Measurements from ENCODE around the gene PLCB1.
"Not testable (repeated sequence)": the region's sequence is repeated elsewhere in the genome, so short reads cannot be mapped to it uniquely, and the experiment has no call there.

Gene PLCB1

DNA sequence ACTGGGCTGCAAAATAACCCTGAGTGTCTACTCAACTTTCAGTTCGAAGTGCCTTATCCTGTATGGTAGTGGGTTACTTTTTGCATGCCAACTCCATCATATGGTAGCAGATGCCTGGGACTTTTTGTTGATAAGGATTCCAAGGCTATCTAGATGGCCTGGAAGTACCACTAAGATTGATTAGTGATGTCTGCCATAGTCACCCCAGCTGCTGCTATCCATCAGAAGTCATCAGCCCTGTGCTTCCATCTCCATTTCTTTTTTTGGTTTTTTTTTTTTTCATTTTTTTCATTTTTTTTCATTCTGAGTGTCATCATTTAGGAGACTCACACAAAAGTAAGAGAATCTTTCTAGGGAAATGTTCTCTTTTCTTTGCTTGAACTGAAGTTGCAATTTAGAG lies 719.4 kb downstream of the PLCB1 start:
- Histone ChIP-seq H3K27me3 (ENCODE audit: control insufficient read depth in 2 of 2, insufficient read depth in 2 of 2, low read length in 2 of 2) (no peaks in the 10 kb centered on the region), H3K4me1 (ENCODE audit: control insufficient read depth in 2 of 2, insufficient read depth in 2 of 2, low read length in 2 of 2) (peaks cover 0 to 3% of the 10 kb centered on the region in 2 donors), H3K36me3 (ENCODE audit: control insufficient read depth in 2 of 2, insufficient read depth in 2 of 2, low read length in 2 of 2) (no peaks in the 10 kb centered on the region), H3K4me3 (ENCODE audit: low read length in 2 of 2) (no peak overlapping the region), H3K27ac (ENCODE audit: low read depth in 2 of 2, low read length in 2 of 2) (no peak overlapping the region), H3K9ac (ENCODE audit: low read depth in 1 of 2, low read length in 2 of 2) (no peak overlapping the region), H3K9me3 (ENCODE audit: control insufficient read depth in 2 of 2, low read length in 2 of 2) (no peaks in the 10 kb centered on the region)

DNA sequence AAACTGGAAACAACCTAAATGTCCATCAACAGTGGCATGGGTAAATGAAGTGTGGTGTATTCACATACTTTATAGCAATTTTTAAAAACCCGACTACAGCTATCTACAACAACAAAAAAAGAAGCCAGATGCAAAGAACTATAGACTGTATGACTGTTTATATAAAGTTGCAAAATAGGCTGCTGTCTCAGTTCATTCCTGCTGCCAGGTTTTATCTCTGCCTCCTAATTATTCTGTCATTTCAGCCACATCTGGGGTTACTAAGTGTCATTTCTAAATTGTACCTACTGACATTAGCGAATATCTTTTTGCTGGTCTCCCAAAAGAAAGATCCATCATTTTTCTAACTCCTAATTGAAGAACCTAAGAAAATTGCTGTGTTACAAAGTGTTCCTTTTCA lies 719.9 kb downstream of the PLCB1 start:
- H3K9ac ChIP-seq (ENCODE audit: low read depth in 1 of 2, low read length in 2 of 2); H3K27ac ChIP-seq (ENCODE audit: low read depth in 2 of 2, low read length in 2 of 2); H3K36me3 ChIP-seq (ENCODE audit: control insufficient read depth in 2 of 2, insufficient read depth in 2 of 2, low read length in 2 of 2); H3K27me3 ChIP-seq (ENCODE audit: control insufficient read depth in 2 of 2, insufficient read depth in 2 of 2, low read length in 2 of 2); H3K4me1 ChIP-seq (ENCODE audit: control insufficient read depth in 2 of 2, insufficient read depth in 2 of 2, low read length in 2 of 2); H3K9me3 ChIP-seq (ENCODE audit: control insufficient read depth in 2 of 2, low read length in 2 of 2); H3K4me3 ChIP-seq (ENCODE audit: low read length in 2 of 2): not testable (repeated sequence)

DNA sequence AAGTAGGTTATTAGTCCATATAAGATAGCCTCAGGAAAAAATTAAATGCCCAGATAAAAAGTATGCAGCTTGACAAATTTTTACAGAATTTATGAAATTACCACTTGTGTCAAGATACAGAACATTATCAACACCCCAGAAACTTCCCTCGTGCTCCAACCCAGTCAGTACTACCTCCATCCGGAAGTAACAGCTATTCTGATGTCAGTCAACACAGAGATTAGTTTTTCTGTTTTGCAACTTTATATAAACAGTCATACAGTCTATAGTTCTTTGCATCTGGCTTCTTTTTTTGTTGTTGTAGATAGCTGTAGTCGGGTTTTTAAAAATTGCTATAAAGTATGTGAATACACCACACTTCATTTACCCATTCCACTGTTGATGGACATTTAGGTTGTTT lies 721.1 kb downstream of the PLCB1 start:
- H3K27ac ChIP-seq (ENCODE audit: low read depth in 2 of 2, low read length in 2 of 2); H3K4me3 ChIP-seq (ENCODE audit: low read length in 2 of 2); H3K4me1 ChIP-seq (ENCODE audit: control insufficient read depth in 2 of 2, insufficient read depth in 2 of 2, low read length in 2 of 2); H3K9me3 ChIP-seq (ENCODE audit: control insufficient read depth in 2 of 2, low read length in 2 of 2); H3K27me3 ChIP-seq (ENCODE audit: control insufficient read depth in 2 of 2, insufficient read depth in 2 of 2, low read length in 2 of 2); H3K9ac ChIP-seq (ENCODE audit: low read depth in 1 of 2, low read length in 2 of 2); H3K36me3 ChIP-seq (ENCODE audit: control insufficient read depth in 2 of 2, insufficient read depth in 2 of 2, low read length in 2 of 2): not testable (repeated sequence)

DNA sequence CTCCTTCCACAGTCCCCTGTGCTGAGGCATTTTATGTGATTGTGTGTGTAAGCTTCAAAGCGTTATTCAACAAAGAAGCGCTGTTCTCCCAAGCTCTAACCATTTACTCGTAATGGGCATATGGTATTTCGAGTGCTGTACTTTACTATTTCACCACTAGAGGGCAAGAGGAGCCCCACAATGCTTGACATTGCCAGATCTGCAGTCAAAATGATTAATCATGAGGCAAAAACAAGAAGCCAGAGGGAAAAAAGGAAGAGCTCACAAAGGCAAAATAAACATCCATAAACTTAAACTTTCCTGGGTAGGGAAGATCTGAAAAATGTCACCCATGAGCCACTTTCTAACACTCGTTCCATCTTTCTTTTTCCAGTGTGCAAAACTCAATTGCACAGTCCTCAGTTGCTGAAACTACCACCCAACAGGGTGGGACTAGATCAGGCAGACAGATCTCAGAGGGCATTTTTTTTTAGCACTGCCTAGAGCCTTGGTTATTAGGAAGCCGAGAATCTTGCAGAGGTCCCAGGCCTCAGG lies 721.8 kb downstream of the PLCB1 start:
- no peak overlapping the region for H3K9ac ChIP-seq (ENCODE audit: low read depth in 1 of 2, low read length in 2 of 2)
- peaks cover 0 to 3% of the 10 kb centered on the region in 2 donors for H3K4me1 ChIP-seq (ENCODE audit: control insufficient read depth in 2 of 2, insufficient read depth in 2 of 2, low read length in 2 of 2)
- no peaks in the 10 kb centered on the region for H3K36me3 ChIP-seq (ENCODE audit: control insufficient read depth in 2 of 2, insufficient read depth in 2 of 2, low read length in 2 of 2)
- H3K27ac ChIP-seq (ENCODE audit: low read depth in 2 of 2, low read length in 2 of 2), result no peak overlapping the region
- no peaks in the 10 kb centered on the region for H3K9me3 ChIP-seq (ENCODE audit: control insufficient read depth in 2 of 2, low read length in 2 of 2)
- H3K27me3 ChIP-seq (ENCODE audit: control insufficient read depth in 2 of 2, insufficient read depth in 2 of 2, low read length in 2 of 2), result no peaks in the 10 kb centered on the region
- no peak overlapping the region for H3K4me3 ChIP-seq (ENCODE audit: low read length in 2 of 2)

DNA sequence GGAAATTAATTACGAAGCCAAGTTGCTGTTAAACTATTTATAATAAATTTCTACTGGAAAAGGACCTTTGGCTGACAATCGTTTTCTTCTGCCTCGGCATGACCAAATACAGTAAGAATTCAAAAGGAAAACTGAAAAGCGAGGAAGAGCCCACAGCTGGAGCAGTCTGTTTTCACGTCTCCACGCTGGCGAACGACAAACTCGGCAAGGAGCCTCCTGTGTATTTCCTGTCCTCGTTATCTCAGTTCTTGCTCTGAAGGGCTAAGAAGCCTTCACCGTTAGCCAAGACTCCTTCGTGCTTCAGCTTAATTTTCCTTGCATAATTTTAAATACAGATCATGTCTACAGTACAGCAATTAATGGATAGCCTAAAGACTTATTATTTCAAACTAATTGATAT lies 722.5 kb downstream of the PLCB1 start:
- no peak overlapping the region for H3K27ac ChIP-seq (ENCODE audit: low read depth in 2 of 2, low read length in 2 of 2)
- peaks cover 0 to 3% of the 10 kb centered on the region in 2 donors for H3K4me1 ChIP-seq (ENCODE audit: control insufficient read depth in 2 of 2, insufficient read depth in 2 of 2, low read length in 2 of 2)
- peak overlapping the region in 1 of 2 donors; percentile 12 for H3K4me3 ChIP-seq (ENCODE audit: low read length in 2 of 2)
- H3K9me3 ChIP-seq (ENCODE audit: control insufficient read depth in 2 of 2, low read length in 2 of 2), result no peaks in the 10 kb centered on the region
- no peaks in the 10 kb centered on the region for H3K36me3 ChIP-seq (ENCODE audit: control insufficient read depth in 2 of 2, insufficient read depth in 2 of 2, low read length in 2 of 2)
- no peaks in the 10 kb centered on the region for H3K27me3 ChIP-seq (ENCODE audit: control insufficient read depth in 2 of 2, insufficient read depth in 2 of 2, low read length in 2 of 2)
- no peak overlapping the region for H3K9ac ChIP-seq (ENCODE audit: low read depth in 1 of 2, low read length in 2 of 2)

DNA sequence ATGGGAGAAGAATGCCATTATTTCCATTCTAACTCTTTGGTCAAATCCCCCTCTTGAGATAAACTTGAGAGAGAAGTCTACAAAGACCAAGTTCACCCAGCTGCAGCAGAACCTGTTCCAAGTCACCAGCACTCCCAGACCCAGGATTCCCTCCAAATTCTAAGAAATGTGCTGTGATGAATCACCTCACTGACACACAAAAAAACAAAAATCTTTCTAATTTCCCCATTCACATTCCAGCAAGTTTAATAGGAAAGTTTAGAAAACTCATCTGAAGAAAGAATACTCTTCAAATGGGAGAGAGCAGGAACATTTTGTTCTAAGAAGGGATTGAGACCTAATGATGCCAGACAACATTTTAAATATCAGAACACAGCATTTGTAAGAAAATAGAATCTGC lies 723.2 kb downstream of the PLCB1 start:
- H3K4me1 ChIP-seq (ENCODE audit: control insufficient read depth in 2 of 2, insufficient read depth in 2 of 2, low read length in 2 of 2), result peaks cover 0 to 3% of the 10 kb centered on the region in 2 donors

DNA sequence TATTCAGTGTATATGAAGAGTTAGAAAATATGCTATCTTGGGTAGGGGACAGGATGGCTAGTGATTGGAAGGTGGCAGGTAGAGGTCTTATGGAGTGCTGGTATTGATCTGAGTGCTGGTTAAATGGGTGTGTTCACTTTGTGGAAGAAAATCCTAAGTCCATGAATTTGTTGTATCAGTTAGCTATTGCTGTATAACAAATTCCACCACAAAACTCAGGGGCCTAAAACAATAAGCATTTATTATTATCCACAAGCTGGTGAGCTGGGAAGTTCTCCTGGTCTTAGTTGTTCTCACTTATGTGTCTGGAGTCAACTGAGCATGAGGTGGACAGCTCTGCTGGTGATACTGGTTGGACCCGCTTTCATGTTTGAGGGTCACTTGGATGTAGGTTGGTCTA lies 724.6 kb downstream of the PLCB1 start:
- no peaks in the 10 kb centered on the region for H3K27me3 ChIP-seq (ENCODE audit: control insufficient read depth in 2 of 2, insufficient read depth in 2 of 2, low read length in 2 of 2)
- peaks cover 0 to 3% of the 10 kb centered on the region in 2 donors for H3K4me1 ChIP-seq (ENCODE audit: control insufficient read depth in 2 of 2, insufficient read depth in 2 of 2, low read length in 2 of 2)
- H3K27ac ChIP-seq (ENCODE audit: low read depth in 2 of 2, low read length in 2 of 2), result no peak overlapping the region
- H3K36me3 ChIP-seq (ENCODE audit: control insufficient read depth in 2 of 2, insufficient read depth in 2 of 2, low read length in 2 of 2), result no peaks in the 10 kb centered on the region
- H3K9me3 ChIP-seq (ENCODE audit: control insufficient read depth in 2 of 2, low read length in 2 of 2), result no peaks in the 10 kb centered on the region
- no peak overlapping the region for H3K4me3 ChIP-seq (ENCODE audit: low read length in 2 of 2)
- no peak overlapping the region for H3K9ac ChIP-seq (ENCODE audit: low read depth in 1 of 2, low read length in 2 of 2)

More for the DNA sequence above, 723.2 kb downstream of the PLCB1 start:
- Histone ChIP-seq H3K27ac (ENCODE audit: low read depth in 2 of 2, low read length in 2 of 2) (no peak overlapping the region), H3K9ac (ENCODE audit: low read depth in 1 of 2, low read length in 2 of 2) (no peak overlapping the region), H3K4me3 (ENCODE audit: low read length in 2 of 2) (no peak overlapping the region), H3K9me3 (ENCODE audit: control insufficient read depth in 2 of 2, low read length in 2 of 2) (no peaks in the 10 kb centered on the region), H3K27me3 (ENCODE audit: control insufficient read depth in 2 of 2, insufficient read depth in 2 of 2, low read length in 2 of 2) (no peaks in the 10 kb centered on the region), H3K36me3 (ENCODE audit: control insufficient read depth in 2 of 2, insufficient read depth in 2 of 2, low read length in 2 of 2) (no peaks in the 10 kb centered on the region)

DNA sequence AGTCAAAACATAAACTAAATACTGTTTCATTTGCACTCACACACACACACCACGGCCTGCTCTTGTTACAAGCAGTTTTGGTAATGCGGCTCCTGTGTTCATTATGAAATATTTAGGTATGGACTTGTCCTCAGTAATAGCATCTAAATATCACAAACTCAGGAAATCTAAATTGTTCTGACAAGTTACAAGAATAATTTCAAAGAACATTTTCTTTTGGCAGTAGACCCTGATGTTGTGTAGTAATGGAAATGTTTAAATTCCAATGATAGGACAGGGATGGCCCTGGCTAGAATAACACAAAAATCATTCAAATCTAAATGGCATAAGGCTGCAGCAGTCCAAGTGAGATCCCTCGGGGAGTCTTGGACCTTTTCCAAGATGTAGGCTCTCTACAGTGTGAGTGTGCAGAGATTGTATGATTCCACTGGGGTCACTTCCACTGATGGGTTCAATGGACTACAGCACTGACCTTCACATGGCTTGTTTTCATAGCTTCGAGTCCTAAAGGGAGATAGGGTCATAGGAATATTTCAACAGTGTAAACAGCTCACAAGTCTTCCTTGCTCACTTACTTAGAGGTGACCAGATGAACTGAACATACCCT lies 726.2 kb downstream of the PLCB1 start:
- Histone ChIP-seq H3K4me1 (ENCODE audit: control insufficient read depth in 2 of 2, insufficient read depth in 2 of 2, low read length in 2 of 2) (peaks cover 0 to 3% of the 10 kb centered on the region in 2 donors), H3K9me3 (ENCODE audit: control insufficient read depth in 2 of 2, low read length in 2 of 2) (no peaks in the 10 kb centered on the region), H3K36me3 (ENCODE audit: control insufficient read depth in 2 of 2, insufficient read depth in 2 of 2, low read length in 2 of 2) (no peaks in the 10 kb centered on the region), H3K4me3 (ENCODE audit: low read length in 2 of 2) (no peak overlapping the region), H3K9ac (ENCODE audit: low read depth in 1 of 2, low read length in 2 of 2) (no peak overlapping the region), H3K27me3 (ENCODE audit: control insufficient read depth in 2 of 2, insufficient read depth in 2 of 2, low read length in 2 of 2) (no peaks in the 10 kb centered on the region), H3K27ac (ENCODE audit: low read depth in 2 of 2, low read length in 2 of 2) (no peak overlapping the region)

DNA sequence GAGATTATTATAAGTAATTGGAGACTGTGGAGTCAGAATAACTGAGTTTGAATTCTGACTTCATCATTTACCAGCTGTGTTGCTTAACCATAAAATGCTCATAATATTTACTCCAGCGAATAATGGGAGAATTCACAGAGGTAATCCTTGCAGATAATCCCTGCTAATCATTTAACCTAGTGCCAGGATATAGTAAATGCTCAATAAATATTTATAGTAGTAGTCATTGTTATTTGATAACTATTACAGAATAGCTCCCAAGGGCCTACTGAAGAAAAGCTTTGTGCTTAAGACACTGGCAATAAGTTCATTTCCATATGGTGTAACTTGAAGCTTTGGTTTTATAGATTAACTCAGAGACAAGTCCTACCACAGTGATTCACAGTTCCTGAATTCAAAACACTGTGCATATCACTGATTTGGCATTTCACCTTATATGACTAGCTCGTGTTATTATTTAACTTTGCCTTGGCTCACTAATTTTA lies 728.0 kb downstream of the PLCB1 start:
- H3K27ac ChIP-seq (ENCODE audit: low read depth in 2 of 2, low read length in 2 of 2), result no peak overlapping the region
- no peaks in the 10 kb centered on the region for H3K9me3 ChIP-seq (ENCODE audit: control insufficient read depth in 2 of 2, low read length in 2 of 2)
- H3K9ac ChIP-seq (ENCODE audit: low read depth in 1 of 2, low read length in 2 of 2), result no peak overlapping the region
- no peaks in the 10 kb centered on the region for H3K27me3 ChIP-seq (ENCODE audit: control insufficient read depth in 2 of 2, insufficient read depth in 2 of 2, low read length in 2 of 2)
- H3K36me3 ChIP-seq (ENCODE audit: control insufficient read depth in 2 of 2, insufficient read depth in 2 of 2, low read length in 2 of 2), result no peaks in the 10 kb centered on the region
- no peaks in the 10 kb centered on the region for H3K4me1 ChIP-seq (ENCODE audit: control insufficient read depth in 2 of 2, insufficient read depth in 2 of 2, low read length in 2 of 2)
- H3K4me3 ChIP-seq (ENCODE audit: low read length in 2 of 2), result no peak overlapping the region

DNA sequence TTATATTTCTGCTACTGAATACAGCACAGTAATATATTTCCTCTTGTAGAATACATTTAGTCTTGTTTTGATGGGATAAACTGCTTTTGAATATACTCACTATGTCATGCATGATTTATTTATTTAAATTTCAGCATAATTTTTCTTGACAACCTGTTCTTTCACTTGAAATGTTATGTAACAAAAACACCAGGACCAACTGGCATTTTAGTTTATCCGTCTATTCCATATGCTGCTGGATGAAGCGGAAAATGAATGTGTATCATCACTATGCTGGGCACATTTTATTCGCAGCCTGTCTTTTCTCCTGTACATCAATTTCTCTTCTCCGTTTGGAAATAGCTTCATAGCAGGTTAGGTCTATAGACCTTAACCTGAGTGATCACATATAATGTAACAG lies 730.0 kb downstream of the PLCB1 start:
- H3K9me3 ChIP-seq (ENCODE audit: control insufficient read depth in 2 of 2, low read length in 2 of 2), result no peaks in the 10 kb centered on the region
- no peaks in the 10 kb centered on the region for H3K4me1 ChIP-seq (ENCODE audit: control insufficient read depth in 2 of 2, insufficient read depth in 2 of 2, low read length in 2 of 2)
- H3K36me3 ChIP-seq (ENCODE audit: control insufficient read depth in 2 of 2, insufficient read depth in 2 of 2, low read length in 2 of 2), result no peaks in the 10 kb centered on the region
- no peak overlapping the region for H3K27ac ChIP-seq (ENCODE audit: low read depth in 2 of 2, low read length in 2 of 2)
- no peak overlapping the region for H3K4me3 ChIP-seq (ENCODE audit: low read length in 2 of 2)
- no peaks in the 10 kb centered on the region for H3K27me3 ChIP-seq (ENCODE audit: control insufficient read depth in 2 of 2, insufficient read depth in 2 of 2, low read length in 2 of 2)
- H3K9ac ChIP-seq (ENCODE audit: low read depth in 1 of 2, low read length in 2 of 2), result no peak overlapping the region
